GM12872 (cell line): Measurements from ENCODE around the gene TNIP2.

Experiments used
- TF ChIP-seq, protein P1 (sequence below): IDR thresholded peaks from 3 replicates; pipeline ENCODE4 v1.5.1; 2011; ENCODE audit warnings: low read depth, mild to moderate bottlenecking, low read length, moderate library complexity; ENCODE audit not compliant: insufficient read depth

Gene TNIP2

GRCh38 chr4:2729533-2729875 lies 26.6 kb downstream of the TNIP2 start:
- TF ChIP-seq, protein P1, sequence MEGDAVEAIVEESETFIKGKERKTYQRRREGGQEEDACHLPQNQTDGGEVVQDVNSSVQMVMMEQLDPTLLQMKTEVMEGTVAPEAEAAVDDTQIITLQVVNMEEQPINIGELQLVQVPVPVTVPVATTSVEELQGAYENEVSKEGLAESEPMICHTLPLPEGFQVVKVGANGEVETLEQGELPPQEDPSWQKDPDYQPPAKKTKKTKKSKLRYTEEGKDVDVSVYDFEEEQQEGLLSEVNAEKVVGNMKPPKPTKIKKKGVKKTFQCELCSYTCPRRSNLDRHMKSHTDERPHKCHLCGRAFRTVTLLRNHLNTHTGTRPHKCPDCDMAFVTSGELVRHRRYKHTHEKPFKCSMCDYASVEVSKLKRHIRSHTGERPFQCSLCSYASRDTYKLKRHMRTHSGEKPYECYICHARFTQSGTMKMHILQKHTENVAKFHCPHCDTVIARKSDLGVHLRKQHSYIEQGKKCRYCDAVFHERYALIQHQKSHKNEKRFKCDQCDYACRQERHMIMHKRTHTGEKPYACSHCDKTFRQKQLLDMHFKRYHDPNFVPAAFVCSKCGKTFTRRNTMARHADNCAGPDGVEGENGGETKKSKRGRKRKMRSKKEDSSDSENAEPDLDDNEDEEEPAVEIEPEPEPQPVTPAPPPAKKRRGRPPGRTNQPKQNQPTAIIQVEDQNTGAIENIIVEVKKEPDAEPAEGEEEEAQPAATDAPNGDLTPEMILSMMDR = no peak

DNA sequence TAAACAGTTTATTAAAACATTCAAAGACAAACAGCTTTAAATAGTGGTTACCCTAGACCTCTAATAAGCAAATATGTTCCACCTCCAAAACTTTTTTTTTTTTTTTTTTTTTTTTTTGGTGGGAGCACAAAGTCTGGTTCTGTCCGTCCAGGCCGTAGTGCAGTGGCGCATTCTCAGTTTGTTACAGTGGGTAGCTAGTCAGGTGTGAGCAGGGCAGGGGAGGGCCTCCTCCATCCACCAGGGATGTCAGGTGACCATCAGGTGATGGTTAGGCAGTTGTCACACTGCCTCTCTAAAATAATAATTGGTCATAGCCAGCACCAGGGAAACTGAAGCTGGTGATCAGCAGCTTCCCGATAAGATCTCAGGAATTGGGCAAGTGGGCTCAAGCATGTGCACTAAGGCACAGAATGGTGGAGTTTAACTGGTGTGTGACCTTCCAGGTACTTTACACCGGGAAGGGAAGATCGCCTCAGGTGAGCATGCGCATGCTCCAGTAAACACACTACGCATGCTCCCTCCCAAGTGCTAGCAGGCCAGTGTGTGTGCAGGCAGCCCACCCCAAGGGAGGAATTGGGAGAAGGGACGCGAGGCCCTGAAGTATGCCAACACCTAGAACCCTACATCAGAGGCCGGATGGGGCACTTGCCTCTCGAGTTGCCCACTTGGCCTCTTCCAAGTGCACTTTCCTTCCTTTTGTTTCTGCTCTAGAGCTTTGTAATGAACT lies 27.2 kb downstream of the TNIP2 start:
- TF ChIP-seq, protein P1 = no peak

DNA sequence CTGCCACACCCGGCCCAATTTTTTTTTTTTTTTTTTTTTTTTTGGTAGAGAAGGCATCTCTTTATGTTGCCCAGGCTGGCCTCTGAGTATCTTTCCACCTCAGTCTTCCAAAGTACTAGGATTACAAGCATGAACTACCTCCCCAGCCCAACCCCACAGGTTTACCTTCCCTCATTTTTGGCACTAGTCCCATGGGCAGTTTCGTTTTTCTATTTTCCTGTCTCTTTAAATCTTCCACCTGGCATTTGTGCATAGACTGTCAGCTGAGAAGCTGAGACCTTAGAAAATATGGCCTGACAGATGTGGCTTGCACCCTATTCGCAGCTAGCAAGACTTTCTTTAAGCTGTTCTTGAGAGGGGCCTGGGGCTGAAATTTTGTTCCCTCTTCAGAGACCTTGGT lies 27.9 kb downstream of the TNIP2 start:
- TF ChIP-seq, protein P1 = no peak

GRCh38 chr4:2725380-2725779 lies 30.8 kb downstream of the TNIP2 start:
- TF ChIP-seq, protein P1 = no peak

- TF ChIP-seq, protein P1 = no peak
These were observed 32.4 kb downstream of the TNIP2 start for GRCh38 chr4:2723751-2724150.

- TF ChIP-seq, protein P1 = no peak
These were observed 34.1 kb downstream of the TNIP2 start for GRCh38 chr4:2722033-2722432.

DNA sequence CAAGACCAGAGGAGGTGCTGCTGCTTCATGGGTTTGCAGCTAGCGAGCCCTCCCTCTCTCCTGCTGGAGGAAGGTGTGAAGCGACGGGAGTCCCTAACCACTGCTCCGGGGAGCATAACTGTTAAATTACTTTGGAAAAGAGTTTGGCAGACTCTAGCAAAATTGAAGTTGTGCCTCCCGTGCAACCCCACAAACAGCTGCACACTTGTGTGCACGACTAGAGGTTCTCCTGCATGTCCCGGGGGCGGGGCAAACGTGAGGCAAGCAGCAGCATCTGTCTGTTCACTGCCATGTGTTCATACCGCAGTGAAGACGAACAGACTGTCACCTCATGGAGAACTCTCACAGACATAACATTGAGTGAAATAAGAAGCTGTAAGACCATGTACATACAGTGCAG lies 34.5 kb downstream of the TNIP2 start:
- TF ChIP-seq, protein P1 = no peak
